ENCODE data around the gene C15orf39. TPM values are rescaled to one million over a fixed set of nuclear protein-coding genes. Genes with fewer than 3 reads are reported as not detected.

The C15orf39 gene
- total RNA-seq, 1 donor: 54.0 TPM

- no peak overlapping the region for H3K4me3 ChIP-seq (ENCODE audit: low read length)
- H3K4me1 ChIP-seq (ENCODE audit: insufficient read depth, low read length): peaks cover 63% of the 10 kb centered on the region
- H3K9me3 ChIP-seq (ENCODE audit: low read depth, low read length): no peaks in the 10 kb centered on the region
- no peaks in the 10 kb centered on the region for H3K27me3 ChIP-seq (ENCODE audit: insufficient read depth, low read length)
These were observed 1.3 kb upstream of the C15orf39 start for GRCh38 chr15:75200391-75200764.

GRCh38 chr15:75200765-75201615, 692 bp upstream of the C15orf39 start:
- H3K27me3 ChIP-seq (ENCODE audit: insufficient read depth, low read length): no peaks in the 10 kb centered on the region
- H3K4me1 ChIP-seq (ENCODE audit: insufficient read depth, low read length): peaks cover 58% of the 10 kb centered on the region
- H3K9me3 ChIP-seq (ENCODE audit: low read depth, low read length): no peaks in the 10 kb centered on the region
- H3K4me3 ChIP-seq (ENCODE audit: low read length): peak overlapping the region; percentile 97

- Histone ChIP-seq H3K27me3 (ENCODE audit: insufficient read depth, low read length) (no peaks in the 10 kb centered on the region), H3K4me3 (ENCODE audit: low read length) (peak overlapping the region; percentile 97), H3K9me3 (ENCODE audit: low read depth, low read length) (no peaks in the 10 kb centered on the region), H3K4me1 (ENCODE audit: insufficient read depth, low read length) (peaks cover 58% of the 10 kb centered on the region)
These were observed 752 bp downstream of the C15orf39 start for GRCh38 chr15:75202251-75203016.

GRCh38 chr15:75203017-75203907, 1.6 kb downstream of the C15orf39 start:
- peaks cover 59% of the 10 kb centered on the region for H3K4me1 ChIP-seq (ENCODE audit: insufficient read depth, low read length)
- H3K9me3 ChIP-seq (ENCODE audit: low read depth, low read length): no peaks in the 10 kb centered on the region
- H3K27me3 ChIP-seq (ENCODE audit: insufficient read depth, low read length): no peaks in the 10 kb centered on the region
- H3K4me3 ChIP-seq (ENCODE audit: low read length): peak overlapping the region; percentile 97

GRCh38 chr15:75203908-75204263, 2.2 kb downstream of the C15orf39 start:
- peaks cover 59% of the 10 kb centered on the region for H3K4me1 ChIP-seq (ENCODE audit: insufficient read depth, low read length)
- peak overlapping the region; percentile 97 for H3K4me3 ChIP-seq (ENCODE audit: low read length)

GRCh38 chr15:75204340-75205063, 2.8 kb downstream of the C15orf39 start:
- H3K4me3 ChIP-seq (ENCODE audit: low read length): peak overlapping the region; percentile 97
- H3K27me3 ChIP-seq (ENCODE audit: insufficient read depth, low read length): no peaks in the 10 kb centered on the region
- H3K9me3 ChIP-seq (ENCODE audit: low read depth, low read length): no peaks in the 10 kb centered on the region
- H3K4me1 ChIP-seq (ENCODE audit: insufficient read depth, low read length): peaks cover 59% of the 10 kb centered on the region

More at GRCh38 chr15:75203908-75204263, 2.2 kb downstream of the C15orf39 start:
- no peaks in the 10 kb centered on the region for H3K27me3 ChIP-seq (ENCODE audit: insufficient read depth, low read length)
- no peaks in the 10 kb centered on the region for H3K9me3 ChIP-seq (ENCODE audit: low read depth, low read length)

GRCh38 chr15:75205064-75205395, 3.3 kb downstream of the C15orf39 start:
- Histone ChIP-seq H3K27me3 (ENCODE audit: insufficient read depth, low read length) (no peaks in the 10 kb centered on the region), H3K9me3 (ENCODE audit: low read depth, low read length) (no peaks in the 10 kb centered on the region), H3K4me3 (ENCODE audit: low read length) (no peak overlapping the region), H3K4me1 (ENCODE audit: insufficient read depth, low read length) (peaks cover 59% of the 10 kb centered on the region)

GRCh38 chr15:75206006-75206405, 4.3 kb downstream of the C15orf39 start:
- H3K4me3 ChIP-seq (ENCODE audit: low read length): no peak overlapping the region
- H3K9me3 ChIP-seq (ENCODE audit: low read depth, low read length): no peaks in the 10 kb centered on the region
- H3K4me1 ChIP-seq (ENCODE audit: insufficient read depth, low read length): peaks cover 54% of the 10 kb centered on the region
- H3K27me3 ChIP-seq (ENCODE audit: insufficient read depth, low read length): no peaks in the 10 kb centered on the region

- no peak overlapping the region for H3K4me3 ChIP-seq (ENCODE audit: low read length)
- H3K4me1 ChIP-seq (ENCODE audit: insufficient read depth, low read length): peaks cover 49% of the 10 kb centered on the region
- H3K27me3 ChIP-seq (ENCODE audit: insufficient read depth, low read length): no peaks in the 10 kb centered on the region
- no peaks in the 10 kb centered on the region for H3K9me3 ChIP-seq (ENCODE audit: low read depth, low read length)
These were observed 5.3 kb downstream of the C15orf39 start for GRCh38 chr15:75206803-75207617.

- Histone ChIP-seq H3K4me1 (ENCODE audit: insufficient read depth, low read length) (peaks cover 48% of the 10 kb centered on the region), H3K4me3 (ENCODE audit: low read length) (no peak overlapping the region), H3K9me3 (ENCODE audit: low read depth, low read length) (no peaks in the 10 kb centered on the region), H3K27me3 (ENCODE audit: insufficient read depth, low read length) (no peaks in the 10 kb centered on the region)
These were observed 6.2 kb downstream of the C15orf39 start for GRCh38 chr15:75207618-75208500.

GRCh38 chr15:75208501-75209288, 7.0 kb downstream of the C15orf39 start:
- no peaks in the 10 kb centered on the region for H3K9me3 ChIP-seq (ENCODE audit: low read depth, low read length)
- no peak overlapping the region for H3K4me3 ChIP-seq (ENCODE audit: low read length)
- no peaks in the 10 kb centered on the region for H3K27me3 ChIP-seq (ENCODE audit: insufficient read depth, low read length)
- H3K4me1 ChIP-seq (ENCODE audit: insufficient read depth, low read length): peaks cover 40% of the 10 kb centered on the region

- H3K4me1 ChIP-seq (ENCODE audit: insufficient read depth, low read length): peaks cover 34% of the 10 kb centered on the region
- H3K4me3 ChIP-seq (ENCODE audit: low read length): no peak overlapping the region
- no peaks in the 10 kb centered on the region for H3K9me3 ChIP-seq (ENCODE audit: low read depth, low read length)
- H3K27me3 ChIP-seq (ENCODE audit: insufficient read depth, low read length): no peaks in the 10 kb centered on the region
These were observed 7.6 kb downstream of the C15orf39 start for GRCh38 chr15:75209289-75209676.

Data from mononuclear cell (primary cell).